NCI-H2227 (cell line): ENCODE results near the gene TBC1D14.
"Not testable (repeated sequence)": the region's sequence is repeated elsewhere in the genome, so short reads cannot be mapped to it uniquely, and the experiment has no call there.

Source experiments
- DNase-seq: peaks from one replicate; lab custom pipeline; 2025; ENCODE audit not compliant: unreplicated experiment; lab: John Stamatoyannopoulos, UW

Gene TBC1D14

DNA sequence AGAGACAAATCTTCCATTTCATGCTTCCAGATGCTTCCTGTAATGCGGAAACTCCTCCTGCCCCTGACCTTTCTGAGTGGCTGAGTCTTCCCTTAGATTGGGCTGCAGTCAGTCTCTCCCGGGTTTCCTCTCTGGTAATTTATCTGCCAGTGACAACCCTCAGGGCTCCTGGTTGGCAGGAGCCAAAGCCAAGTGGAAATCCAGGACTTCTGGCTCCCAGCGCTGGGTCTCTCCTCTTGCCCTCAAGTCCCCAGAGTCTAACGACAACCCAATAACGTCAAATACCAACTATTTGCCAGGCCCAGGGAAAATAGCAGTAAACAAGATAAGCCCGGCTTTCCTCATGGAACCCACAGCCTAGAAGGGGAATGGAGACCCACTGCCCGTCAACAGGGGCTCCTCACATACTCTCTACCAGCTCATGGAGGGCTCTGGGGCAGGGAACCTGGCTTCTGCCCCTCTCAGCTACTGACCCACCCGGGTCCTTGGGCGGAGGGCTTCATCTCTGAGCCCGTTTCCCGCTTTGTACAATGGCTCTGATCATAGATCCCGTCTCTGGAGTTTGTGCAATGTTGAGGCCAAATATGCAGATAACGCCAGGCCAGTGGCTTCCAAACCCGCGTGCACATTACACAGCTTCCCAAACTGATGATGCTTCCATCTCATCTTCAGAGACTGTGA is 1.1 kb upstream of the TBC1D14 start:
- DNase-seq, result no peak

DNA sequence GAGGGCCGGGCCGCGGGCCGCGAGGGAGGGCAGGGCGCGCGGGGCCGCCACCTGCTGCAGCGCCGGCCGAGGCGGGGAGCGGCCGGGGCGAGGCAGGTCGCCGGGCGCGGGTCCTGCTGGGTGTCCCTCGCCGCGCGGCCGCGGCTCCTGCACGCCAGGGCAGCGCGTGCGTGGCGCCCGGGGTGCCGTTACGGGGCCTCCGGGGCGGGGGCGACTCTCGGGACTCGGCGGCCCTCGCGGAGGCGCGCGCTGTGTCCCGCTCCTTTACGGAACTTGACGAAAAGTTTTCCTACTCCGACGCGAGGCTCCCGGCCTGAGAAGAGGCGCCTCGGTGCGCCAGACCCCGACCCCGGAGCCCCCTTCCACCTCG is 329 bp downstream of the TBC1D14 start:
- DNase-seq, result no peak

DNA sequence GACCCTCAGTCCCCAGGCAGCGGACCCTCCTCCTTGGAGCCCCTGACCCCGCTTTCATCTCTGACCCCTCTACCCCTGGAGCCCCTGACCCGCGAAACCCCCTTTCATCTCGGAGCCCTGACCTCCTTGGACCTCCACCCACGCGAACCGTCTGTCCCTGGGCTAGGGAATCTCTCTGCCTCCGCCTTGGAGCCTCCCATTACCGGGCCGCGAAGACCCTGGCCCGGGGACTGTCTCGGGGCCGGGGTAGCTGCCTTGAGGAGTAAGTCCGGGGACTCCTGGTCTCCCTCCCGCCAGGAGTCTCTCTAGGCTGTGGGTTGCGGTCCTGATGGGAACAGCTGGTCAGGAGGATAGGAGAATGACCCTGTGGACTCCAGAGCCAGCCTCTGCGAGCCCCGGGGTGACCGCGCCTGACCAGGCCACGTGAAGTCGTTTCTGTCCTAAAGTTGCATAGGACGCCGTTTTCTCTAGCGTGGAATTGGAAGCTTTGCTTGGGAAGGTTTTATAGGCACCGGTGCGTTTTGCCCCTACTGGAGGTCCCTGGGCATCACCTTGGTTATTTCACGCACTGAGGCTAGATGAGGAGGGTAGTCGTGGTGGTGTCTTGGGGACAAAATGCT is 824 bp downstream of the TBC1D14 start:
- peak; percentile 9 for DNase-seq

DNA sequence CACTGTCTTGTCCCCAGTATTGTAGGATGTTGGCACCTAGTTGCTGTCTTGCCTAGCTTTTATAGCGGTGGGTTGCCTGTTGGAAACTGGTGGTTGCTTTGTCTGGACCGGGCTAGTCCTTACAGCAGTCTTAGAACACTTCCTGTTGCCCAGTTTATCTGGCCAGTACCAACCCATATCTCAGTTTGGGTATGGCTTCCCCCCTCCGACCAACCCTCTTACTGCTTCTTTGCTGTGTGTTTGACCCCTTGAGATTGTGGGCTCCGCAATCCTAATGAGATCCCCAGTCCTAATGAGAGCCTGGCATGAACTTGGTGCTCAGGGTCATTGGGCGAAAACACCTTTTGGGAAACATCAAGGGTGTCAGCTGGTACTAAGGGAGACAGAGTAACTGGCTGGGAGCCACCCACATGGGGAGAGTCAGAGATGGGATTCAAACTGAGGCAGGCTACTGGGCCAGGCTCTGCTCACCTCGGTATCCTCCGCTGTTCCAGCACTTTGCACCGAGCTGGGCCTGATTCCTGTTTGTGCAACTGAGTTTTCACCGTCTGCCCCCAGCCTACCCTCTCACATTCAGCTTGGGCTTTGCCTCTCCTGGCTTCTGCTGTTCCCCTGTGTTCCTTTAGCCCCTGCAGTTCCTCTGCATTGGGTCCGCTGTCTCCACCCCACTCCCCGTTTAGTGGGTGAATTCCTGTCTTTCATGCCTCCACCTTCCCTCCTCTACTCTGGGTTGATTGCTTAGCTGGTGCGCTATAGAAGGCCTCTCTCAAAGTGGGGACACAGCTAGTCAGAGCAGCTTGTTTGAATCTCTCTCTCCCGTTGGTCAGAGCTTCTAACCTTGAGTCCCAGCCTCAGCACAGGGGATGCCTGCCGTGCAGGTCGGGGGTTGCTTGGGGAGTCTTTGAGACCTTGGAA is 1.6 kb downstream of the TBC1D14 start:
- DNase-seq, result no peak

DNA sequence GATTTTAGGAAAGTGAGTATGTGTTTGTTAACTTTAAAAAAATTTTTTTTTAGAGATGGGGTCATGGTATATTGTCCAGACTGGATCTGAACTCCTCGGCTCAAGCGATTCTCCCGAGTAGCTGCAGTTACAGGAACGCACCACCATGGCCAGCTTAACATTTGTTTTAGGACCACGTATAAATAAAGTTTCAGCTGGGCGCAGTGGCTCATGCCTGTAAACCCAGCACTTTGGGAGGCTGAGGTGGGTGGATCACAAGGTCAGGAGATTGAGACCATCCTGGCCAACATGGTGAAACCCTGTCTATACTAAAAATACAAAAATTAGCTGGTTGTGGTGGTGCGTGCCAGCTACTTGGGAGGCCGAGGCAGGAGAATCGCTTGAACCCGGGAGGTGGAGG is 2.3 kb downstream of the TBC1D14 start:
- DNase-seq, result not testable (repeated sequence)

DNA sequence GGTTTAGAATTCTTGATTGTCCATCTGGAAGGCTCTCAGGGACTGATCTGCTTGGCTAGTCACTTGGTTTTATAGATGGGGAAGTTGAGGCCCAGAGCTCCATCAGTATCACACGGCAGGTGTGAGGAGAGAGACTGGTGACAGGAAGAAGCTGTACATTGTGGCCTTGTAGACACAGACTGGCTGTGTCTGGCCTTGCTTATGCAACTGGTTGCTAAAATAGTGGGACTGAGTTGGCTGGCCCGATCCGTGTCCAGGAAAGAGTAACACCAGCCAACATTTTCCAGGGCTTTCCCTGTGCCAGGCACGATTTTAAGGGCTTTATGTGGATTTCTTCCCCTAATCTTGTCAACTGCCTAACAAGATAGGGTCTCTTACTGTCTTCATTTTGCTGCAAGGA is 2.8 kb downstream of the TBC1D14 start:
- DNase-seq, result no peak

DNA sequence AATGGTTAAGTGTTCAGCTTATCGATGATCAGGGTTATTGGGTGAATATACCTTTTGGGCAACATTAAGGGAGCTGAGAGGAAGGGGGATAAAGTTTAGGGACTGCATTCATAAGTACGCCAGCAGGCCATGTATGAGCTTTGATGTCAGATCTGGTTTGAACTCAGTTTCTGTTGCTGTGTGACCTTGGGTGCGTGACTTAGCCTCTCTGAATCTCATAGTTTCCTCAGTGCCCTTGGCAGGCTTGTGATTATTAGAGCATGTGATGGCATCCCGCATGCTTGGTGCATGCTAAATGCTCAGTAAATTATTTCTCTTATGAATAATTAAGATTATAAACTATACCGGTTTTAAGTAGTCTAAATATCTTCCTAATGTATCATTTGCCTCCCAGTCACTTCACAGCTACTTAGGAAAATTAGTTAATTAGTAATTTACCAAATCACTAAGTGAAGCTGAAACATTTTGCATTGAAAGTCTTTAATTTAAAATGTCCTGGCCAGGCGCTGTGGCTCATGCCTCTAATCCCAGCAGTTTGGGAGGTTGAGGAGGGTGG is 3.8 kb downstream of the TBC1D14 start:
- no peak for DNase-seq

DNA sequence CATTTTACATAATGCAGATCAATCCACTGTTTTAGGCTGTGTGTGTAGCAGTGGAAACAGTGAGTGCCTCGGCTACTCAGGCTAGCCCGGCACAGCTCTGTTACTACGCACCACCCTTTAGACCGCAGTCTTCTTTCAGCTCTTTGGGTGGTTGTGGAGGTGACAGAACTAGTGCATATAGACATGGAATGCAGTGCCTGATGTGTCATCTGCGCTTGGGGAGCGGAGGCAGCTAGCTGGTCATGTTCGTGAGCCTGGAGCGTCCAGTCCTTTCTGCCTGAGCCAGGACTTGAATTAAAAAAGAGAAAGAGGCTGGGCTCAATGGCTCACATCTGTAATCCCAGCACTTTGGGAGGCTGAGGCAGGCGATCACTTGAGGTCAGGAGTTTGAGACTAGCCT is 4.8 kb downstream of the TBC1D14 start:
- no peak for DNase-seq

DNA sequence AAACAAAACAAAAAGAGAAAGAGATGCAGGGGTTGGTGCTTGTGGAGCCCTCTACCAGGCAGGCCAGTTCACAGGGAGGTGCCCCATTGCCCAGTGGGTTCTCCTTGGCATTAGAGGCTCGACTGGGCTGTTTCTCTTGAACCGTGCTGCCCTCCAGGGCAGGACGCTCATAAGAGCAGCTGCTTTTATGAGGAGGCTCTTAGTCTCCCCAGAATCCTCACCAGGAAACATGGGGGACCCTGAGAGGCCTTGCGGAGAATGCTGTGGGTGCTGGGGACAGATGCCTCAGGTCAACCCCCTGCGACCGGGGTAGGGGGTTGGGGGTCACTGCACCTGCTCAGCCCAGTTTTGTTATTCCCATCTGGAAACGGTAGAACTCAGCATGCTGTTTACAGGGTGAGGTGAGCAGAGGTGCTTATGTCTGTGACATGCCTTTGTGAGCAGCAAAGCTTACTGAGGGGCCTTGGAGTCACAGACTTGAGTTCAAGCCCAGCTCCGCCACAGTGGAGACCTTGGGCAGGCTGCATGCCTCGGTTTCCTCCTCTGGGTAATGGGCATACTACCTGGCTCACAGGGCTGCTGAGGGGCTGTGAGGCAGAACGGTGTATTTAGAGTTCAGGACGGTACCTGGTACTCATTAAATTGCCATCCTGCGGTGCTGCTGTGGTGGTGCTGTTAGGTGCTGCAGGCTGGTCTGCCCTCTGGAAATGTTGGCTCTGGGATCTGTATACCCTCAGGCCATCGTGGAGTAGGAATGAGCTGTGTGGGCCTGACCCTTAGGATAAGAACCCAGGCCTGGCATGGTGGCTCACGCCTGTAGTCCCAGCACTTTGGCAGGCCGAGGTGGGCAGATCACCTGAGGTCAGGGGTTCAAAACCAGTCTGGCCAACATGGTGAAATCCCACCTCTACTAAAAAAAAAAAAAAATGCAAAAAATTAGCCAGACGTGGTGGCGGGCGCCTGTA is 5.7 kb downstream of the TBC1D14 start:
- no peak for DNase-seq

DNA sequence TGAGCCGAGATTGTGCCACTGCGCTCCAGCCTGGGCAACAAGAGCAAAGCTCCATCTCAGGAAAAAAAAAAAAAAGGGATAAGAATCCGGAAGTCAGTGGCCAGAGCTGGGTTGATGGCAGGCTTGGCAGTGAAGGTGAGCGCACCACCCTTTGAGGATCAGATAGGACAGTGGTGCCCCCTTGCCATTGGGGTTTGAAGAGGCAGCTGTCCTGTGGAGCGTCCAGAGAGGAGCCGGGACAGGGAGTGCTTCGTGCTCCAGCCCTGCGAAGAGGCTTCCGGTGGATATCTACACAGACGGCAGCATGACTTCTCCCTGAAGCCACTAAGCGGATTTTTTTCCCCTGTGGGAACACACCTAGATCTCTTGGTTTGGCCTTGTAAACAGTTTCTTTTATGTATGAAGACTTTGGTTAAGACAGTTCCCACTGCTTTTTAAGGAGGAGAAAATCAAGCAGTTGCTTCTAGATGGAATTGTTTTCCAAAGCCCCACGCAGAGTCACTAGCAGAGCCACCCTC is 6.5 kb downstream of the TBC1D14 start:
- no peak for DNase-seq

DNA sequence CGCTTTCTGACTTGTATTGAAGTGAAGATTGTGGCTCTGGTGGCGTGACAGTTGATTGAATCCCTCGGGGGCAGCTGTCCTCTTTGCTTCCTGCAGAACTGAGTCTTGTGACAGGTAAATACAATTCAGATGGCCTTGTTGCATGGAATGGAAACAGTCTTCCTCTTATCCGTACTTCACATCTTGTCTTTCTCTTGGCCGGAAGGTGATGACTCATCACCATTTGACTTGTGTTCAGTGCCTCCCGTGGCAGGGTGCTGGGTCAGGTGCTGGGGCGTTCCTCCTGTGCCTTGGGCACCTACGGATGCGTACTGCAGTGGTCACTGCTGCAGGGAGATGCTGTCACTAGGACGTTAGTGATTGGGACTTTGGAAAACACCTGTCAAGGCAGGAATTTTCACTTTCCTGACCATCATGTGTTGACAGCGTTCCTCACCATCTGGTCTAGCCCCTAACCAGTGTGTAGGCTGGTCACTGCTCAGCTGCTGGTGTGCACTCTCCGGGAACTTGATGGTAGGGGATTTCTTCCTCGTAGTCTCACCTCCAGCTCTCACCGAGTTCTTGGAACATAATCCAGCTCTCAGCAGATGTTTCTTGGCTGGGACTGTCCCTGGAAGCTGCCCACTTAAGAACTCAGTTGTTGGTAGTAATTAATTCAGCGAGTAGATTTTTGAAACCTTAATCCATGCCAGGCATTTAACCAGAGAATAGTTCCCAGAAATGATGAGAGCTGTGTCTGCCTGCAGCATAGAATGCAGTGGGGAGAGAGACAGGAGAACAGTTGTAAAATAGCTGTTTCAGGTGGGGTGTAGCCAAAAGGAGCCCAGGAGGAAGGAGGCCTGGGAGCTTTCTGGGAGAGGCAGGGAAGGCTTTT is 7.2 kb downstream of the TBC1D14 start:
- DNase-seq, result no peak

DNA sequence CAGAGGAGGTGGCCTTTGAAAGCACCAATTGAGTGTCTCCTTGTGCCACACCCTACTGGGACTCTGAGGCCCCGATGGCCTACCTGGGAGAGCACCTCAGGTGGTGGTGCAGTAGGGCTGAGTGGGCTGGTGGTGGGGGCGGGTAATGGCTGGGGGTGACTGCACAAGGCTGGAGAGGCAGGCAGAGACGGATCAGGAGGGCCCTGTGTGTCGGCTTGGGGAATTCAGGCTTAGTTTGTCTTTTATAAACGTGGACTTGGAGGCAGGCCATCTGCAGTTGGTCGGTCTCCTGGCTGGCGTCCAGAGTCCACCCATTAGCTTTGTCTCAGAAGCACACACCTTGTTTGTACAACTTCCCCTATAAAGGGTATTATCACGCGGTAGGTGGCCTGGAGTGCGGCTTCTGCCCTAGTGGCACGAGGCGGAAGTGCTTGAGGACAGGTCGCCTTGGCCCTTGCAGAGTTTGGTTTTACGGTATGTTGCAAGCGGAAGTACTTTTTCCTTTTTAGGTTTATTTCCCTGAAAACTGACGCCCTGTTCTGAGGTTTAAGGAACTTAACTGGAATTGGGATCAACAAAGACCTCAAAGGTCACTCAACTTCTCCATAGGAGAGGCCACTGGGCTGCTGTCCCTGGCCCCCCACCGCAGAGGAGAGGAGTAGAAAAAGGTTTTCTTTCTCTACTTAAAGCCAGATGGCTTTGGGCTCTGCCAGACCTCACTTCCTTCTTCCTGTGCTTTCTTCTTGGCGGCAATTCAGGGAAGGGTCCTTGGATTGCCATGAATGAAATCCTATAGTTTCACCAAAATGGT is 8.0 kb downstream of the TBC1D14 start:
- DNase-seq, result peak; percentile 57

DNA sequence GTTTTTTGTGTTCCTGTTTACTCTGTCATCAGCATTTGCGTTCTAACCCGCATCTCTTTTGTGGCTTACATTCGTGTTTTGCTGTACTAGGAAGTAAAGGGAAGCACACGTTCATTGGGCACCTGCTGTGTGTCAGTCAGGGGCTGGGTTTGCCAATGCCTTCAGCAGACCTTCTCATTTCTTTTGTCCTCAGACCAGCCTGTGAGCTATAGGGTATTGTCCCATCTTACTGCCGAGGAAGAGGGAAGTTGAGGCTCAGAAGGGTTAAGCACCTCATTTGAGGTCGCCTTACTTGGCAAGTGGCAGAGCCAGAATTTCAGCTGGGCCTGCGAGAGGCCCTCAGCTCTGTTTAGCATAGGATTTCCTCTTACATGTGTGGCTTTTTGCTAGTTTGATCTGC is 8.7 kb downstream of the TBC1D14 start:
- DNase-seq, result no peak

DNA sequence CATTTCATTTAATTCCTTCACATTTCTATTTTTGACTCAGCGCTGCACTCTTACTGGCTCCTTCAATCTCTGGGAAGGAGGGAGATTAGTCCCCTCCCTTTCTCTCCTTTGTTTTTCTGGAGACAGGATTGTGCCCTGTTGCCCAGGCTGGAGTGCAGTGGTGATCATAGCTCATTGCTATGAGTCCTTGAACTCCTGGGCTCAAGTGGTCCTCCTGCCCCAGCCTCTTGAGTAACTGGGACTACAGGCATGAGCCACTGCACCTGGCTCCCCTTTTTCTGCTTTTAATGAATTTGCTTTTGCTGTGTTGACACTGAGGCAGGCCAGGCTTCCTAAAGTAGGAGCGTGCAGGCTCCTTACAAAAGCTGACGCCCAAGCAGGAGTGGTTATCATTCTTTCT is 10.5 kb downstream of the TBC1D14 start:
- DNase-seq, result no peak

DNA sequence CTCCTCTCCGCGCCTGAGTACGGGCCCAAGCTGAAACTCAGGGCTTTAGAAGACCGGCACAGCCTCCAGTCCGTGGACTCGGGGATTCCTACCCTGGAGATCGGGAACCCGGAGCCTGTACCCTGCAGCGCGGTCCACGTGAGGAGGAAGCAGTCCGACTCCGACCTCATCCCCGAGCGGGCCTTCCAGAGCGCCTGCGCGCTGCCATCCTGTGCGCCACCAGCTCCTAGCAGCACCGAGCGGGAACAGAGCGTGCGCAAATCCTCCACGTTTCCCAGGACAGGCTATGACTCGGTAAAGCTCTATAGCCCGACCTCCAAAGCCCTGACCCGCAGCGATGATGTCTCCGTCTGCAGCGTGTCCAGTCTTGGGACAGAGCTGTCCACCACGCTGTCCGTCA is 13.9 kb downstream of the TBC1D14 start:
- DNase-seq, result no peak

DNA sequence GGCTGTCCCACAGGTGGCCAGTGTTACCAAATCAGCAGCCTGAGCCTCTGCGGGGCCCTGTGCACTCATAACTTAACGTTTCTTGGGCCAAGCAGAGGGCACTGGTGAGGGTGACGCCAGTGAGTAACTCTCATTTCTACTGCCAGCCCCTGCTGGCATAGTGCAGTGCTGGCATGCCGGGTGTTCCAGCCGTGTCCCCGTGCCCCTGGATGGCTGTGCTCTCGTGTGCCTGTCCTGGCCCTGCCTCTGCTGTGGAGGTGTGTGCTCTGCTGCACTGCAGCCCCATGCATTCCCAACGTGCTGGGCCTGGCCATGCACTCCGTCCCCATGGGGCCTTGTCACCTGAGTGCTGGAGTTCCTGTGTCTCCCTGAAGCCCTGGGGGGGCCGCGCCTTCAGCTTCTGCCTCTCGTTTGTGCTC is 14.7 kb downstream of the TBC1D14 start:
- DNase-seq, result no peak

DNA sequence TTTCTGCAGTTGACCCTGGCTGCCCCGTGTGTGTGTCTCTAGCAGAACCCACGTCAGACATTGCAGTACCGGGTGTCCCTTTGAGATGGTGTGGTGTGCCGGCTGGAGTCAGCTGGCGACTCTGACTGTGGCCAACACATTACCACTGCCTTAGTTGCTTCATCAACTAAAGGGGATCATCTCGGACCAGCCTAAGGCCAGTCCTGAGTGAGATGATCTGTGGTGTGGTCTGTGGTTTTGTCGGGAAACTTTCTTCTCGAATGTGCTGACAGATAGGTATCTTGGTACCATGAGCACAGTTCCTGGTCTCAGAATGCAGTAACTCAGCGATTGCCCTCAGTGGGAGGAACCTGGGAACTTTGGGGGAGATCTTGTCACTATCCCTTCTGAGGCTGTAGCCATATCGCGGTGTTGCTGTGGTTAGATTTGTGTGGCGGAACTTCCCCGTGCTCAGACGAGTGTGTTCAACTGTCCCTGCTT is 15.8 kb downstream of the TBC1D14 start:
- DNase-seq, result no peak

DNA sequence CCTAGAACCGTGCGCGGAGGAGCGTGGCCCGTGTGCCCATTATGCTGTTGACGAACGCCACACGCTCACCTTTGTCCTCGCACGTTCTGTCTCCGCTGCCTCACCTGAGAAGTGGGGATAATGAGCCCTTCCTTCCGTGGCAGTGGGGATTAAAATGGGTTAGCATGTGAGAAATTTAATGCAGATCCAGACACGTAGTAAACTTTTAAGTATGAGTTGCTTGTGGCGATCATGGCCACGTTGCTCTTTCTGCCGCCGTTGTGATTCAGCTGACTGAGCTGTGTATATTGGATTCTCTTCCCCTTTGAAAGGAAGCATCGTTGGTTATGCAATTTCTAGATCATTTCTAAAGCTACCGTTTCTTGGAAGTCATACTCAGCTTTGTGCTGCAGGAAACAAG is 16.5 kb downstream of the TBC1D14 start:
- DNase-seq, result no peak
